A172 (cell line): ENCODE data around the gene OTOA. TPM values are rescaled to one million over a fixed set of nuclear protein-coding genes. Genes with fewer than 3 reads are reported as not detected.
"Not testable (repeated sequence)": the region's sequence is repeated elsewhere in the genome, so short reads cannot be mapped to it uniquely, and the experiment has no call there.

Source experiments
- DNase-seq: peaks from one replicate; pipeline ENCODE4 v3.0.0-alpha.2; 2015; ENCODE audit warnings: low spot score
- total RNA-seq: library from RNA; depleted of rRNA; stranded (reverse); fragments of >200 nt; shearing (Covaris generic); gene quantifications from 2 replicates; pipeline ENCODE4 v1.2.3, GENCODE V29; 2014

Gene OTOA
- total RNA-seq, 1 experiment from 2014 or later, result 0.09 TPM

DNA sequence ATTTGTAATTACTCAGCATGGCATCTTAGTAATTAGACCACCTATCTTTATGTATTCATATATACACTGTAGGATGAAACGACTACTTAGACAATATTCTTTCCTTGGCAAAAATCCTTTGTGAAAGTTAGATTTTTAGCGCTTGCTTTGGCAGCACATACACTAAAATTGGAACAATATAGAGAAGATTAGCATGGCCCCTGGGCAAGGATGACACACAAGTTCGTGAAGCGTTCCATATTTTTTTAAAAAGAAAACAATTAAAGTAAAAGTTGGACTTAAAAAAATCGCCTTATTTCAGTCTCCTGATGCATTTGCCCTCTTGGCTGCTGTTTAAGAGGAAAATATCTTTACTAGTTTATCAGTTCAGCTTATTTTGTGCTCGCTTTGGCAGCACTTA, 21.9 kb upstream of the OTOA start:
- no peak for DNase-seq

DNA sequence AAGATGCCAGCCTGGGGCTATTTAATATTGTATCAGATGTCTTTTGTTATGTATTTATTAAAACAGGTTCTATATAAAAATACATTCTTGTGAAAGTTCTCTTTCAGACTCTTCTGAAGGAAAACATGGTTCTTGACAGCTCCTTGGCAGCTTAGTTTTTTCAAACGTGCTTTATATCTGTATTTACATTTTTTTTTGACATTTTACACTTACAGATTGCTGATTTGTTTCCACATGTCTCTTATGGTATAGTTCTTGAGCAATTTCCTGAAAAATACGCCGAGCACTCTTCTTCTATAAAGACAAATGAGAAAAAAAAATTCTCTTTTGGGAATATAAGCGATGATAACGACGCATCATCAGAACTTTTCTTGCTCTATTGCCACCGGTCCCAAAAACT, 20.9 kb upstream of the OTOA start:
- no peak for DNase-seq

DNA sequence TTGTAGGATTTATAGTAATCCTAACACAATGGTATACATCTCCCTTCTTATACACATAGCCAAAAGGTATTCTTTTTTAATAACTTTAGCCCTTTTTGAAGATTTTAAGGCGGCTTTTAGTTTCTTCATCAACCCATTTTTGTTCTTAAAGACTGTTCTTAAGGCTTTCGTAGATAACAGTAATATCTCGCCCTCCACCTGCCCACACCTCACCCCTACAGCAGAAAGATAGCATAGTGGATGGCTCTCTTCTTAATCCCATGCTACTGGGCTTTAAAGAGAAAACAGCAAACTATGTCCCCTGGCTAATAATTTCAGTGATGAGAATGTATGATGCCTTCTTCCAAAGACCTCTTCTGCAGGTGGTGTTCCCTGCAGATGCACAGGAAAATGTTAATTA, 20.0 kb upstream of the OTOA start:
- no peak for DNase-seq

DNA sequence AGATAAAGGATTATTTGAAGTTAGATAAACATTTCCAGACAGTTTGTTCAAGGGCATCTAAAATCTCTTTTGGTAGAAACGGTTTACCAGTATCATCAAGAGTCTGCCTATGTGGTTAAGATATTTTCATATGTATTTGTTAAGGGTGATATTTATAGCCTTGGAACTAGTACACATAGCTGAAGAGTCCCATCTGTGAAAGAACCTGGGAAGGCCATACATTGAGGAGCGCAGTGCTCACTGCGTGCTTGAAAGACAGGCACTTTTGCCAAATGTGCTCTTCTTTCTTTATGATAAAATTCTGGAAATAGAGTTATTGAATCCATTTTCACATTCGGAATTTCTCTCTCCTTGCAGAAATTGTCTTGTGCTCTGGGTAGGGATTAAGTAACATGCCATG, 19.1 kb upstream of the OTOA start:
- DNase-seq, result no peak

DNA sequence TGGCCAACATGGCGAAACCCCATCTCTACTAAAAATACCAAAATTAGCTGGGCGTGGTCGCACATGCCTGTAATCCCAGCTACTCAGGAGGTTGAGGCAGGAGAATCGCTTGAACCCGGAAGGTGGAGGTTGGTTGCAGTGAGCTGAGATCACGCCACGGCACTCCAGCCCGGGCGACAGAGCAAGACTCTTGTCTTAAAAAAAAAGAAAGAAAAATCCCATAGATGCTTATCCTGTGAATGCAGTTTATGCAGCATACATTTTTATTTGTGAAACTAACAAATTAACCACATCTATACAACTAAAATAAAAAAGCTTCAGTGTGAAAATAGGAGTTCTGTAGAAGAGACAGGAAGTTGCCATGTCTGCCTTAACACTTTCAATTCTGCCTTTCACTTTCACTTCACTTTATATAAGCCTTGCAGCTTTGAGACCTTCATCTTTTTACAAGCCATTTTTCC, 18.5 kb upstream of the OTOA start:
- no peak for DNase-seq

DNA sequence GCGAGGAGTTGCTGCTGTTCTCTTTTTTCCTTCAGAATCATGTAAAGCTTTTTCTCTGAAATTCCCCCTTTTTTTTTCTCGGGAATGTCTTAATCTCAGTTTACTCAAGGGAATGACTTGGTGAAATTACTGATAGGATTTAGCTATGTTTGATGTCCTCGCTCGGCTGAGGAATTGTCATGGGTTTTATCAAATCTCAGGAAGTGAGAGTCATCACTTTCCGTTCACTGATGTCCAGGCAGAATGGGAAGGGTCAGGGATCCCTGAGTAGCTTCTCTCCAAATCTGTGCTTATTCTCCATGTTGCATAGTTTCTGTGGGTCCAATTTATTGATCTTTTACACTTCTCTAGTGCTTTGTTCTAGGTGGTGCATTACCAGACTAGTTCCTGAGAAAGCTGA, 17.7 kb upstream of the OTOA start:
- no peak for DNase-seq

DNA sequence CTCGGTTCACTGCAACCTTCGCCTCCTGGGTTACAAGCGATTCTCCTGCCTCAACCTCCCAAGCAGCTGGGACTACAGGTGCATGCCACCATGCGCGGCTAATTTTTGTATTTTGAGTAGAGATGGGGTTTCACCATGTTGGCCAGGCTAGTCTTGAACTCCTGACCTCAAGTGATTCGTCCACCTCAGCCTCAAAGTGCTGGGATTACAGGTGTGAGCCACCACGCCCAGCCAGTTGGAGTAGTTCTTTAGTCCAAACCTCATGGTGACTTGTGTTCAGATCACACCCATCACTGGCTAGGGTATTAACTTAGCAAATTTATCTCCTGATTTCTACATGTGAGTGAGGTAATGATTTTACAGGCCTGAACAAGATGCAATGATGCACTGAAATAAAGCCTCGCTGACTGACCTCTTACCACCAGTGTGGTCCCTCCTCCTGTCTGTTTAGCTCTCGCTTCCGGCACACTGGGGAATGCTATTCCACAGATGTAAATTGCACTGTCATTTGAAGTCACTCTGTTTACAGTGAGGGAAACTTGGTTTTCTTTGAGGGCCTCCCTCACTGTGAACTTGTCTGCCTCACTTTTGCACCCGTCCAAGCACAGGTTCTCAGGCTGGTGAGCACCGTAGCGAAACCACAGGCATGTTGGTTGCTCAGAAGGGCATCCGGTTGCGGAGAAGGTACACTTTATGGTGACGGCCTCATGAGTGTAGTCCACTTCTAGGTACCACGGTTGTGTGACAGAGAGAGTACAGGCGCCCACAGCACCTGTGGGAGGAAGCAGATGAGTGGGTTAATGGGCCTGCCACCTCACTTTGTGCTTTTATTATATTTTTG, 16.8 kb upstream of the OTOA start:
- DNase-seq, result no peak

DNA sequence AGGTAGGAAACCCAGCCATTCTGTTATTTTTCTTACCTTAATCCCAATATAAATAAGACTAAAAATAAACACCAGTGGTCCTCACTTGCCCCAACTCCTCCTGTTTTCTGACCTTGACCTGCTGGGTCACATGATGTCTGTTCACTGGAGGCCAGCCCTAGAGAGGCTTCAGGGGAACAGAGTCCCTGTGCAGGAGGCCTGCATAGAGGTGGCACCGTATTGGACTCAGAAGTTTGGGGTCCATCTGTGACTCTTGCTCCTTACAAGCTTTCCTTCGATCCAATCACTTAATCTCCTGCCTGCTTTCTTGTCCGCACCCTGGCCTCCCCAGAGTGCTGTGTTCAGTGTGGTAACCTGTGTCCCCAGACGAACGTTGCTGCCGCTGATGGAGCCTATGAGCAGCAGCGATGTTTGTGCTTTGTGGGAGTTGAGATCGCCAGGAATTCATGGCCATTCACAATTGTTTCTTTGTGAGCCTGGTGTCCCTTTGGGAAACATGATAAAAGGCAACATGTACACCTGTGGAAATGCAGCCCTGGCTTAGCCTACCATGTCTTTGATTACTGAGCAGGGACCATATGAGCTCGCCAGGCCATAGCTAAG, 16.1 kb upstream of the OTOA start:
- DNase-seq, result no peak

DNA sequence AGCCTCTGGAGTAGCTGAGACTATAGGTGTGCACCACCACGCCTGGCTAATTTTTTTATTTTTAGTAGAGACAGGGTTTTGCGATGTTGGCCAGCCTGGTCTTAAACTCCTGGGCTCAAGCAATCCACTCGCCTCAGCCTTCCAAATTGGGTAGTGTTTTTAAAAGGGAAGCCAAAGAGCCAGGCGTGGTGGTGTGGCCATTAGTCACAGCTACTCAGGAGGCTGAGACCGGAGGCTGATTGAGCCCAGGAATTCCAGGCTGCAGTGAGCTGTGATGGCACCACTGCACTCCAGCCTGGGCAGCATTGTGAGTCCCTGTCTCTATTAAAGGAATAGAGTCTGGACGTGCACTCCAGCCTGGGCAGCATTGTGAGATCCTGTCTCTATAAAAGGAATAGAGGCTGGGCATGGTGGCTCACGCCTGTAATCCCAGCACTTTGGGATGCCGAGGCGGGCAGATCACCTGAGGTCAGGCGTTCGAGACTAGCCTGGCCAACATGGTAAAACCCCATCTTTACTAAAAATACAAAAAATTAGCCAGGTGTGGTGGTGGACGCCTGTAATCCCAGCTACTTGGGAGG, 13.9 kb upstream of the OTOA start:
- not testable (repeated sequence) for DNase-seq

DNA sequence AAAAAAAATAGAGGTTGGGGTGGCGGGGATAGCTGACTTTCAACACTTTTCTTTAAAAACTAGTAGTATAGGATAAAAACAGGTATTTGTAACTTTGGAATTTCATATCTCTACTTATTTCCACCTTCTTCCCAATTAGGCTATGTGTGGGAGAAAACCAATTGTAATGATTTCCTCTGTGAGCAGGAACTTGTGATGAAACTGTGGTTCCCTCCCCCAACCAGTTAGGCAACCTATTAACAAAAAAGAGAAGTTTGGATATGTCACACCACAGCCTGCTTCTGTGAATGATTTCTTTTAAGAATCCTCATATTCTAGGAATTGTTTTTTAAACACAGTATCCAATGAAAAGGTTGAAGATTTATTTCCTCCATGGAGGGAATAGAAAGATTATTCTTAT, 13.2 kb upstream of the OTOA start:
- DNase-seq, result no peak

DNA sequence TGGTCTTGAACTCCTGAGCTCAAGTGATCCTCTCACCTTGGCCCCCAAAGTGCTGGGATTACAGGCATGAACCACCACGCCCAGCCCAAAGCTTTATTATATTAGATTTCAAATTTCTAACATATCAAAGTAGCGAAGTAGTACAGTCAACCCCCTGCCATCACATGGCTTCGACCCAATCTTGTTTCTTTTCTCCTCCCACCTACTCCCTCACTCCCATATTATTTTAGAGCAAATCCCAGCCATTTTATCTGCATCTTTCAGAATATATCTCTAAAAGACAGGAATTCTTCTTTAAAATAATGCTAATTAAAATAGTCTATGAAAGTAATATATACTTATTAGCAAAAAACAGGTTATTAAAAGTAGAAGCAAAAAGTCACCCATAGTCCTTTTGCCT, 12.3 kb upstream of the OTOA start:
- no peak for DNase-seq

DNA sequence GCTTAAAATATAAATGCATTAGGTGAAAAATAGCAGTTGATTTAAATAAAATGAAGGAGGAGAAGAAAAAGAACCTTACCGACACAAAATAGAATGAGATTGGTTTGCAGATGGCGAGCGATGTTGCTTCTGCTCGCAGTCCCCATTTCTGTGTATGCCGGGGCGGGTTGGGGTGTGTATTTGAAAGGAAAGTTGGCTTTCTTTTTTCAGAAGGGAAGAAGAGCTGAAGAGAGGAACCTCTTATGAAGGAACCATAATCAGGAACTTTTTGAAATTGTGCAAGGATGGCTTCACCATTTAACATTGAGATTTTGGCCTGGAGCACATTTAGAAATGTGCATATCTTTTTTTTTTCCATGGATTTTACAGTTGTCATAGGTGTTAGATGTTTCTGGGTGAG, 11.3 kb upstream of the OTOA start, which contains the start of gene IGSF6:
Gene IGSF6 (minus strand): TSS at position 156 of the 400 bp plus-strand sequence. CDS start 10 bp downstream, at position 146.
- no peak for DNase-seq

DNA sequence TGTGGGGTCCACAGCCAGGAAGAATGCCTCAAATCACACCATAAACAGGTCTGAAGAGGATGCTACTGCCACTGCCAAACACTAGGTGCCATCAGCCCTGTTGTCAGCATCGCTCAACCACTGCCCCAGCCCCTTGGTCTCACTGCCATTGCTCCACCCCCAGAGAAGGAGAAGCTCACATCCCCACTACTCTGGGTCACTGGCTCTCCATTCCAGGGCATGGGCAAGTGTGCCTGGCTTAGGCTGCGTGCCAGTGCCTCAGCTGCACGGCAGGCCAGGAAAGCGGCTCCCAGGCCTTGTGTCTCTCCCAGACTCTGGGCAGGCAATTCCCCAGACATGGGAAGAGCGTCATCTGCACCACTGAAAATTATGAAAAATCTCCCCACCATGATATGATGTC, 10.2 kb upstream of the OTOA start:
- DNase-seq, result no peak

DNA sequence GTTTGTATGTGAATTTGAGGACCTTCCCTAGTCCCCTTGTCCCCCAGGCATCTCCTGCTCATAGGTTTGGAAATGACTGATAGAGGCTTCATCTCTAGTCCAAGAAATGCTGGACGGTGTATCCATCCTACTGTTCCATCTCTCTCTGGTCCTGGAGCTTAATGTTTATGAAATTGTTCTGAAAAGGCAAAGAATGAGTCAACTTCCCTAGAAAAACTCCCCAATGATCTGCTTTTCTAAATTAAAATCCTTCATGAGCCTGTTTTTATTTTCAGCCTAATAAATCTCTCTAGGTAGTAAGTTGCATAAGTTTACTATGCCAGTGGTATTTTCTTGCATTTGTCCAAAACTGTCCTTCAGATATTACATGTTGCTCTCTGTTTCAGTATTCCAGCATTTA, 9.3 kb upstream of the OTOA start:
- no peak for DNase-seq

DNA sequence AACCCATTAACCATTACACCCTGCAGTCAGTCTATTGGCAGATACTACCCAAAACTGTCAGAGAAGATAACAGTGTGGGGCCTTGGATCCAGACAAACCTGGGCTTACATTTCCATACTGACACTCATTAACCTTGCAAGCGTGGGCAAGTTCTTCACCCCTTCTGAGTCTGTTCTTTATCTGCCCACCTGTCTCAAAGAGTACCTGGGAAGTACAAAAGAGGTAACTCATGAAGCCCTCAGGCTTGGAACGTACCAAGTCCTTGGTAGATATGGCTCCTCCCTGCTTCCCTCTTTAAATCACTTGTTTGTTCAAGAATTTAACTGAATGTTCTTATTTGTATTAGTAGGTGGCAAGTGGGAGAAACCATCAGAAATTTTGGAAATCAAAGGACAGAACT, 8.9 kb upstream of the OTOA start:
- no peak for DNase-seq

DNA sequence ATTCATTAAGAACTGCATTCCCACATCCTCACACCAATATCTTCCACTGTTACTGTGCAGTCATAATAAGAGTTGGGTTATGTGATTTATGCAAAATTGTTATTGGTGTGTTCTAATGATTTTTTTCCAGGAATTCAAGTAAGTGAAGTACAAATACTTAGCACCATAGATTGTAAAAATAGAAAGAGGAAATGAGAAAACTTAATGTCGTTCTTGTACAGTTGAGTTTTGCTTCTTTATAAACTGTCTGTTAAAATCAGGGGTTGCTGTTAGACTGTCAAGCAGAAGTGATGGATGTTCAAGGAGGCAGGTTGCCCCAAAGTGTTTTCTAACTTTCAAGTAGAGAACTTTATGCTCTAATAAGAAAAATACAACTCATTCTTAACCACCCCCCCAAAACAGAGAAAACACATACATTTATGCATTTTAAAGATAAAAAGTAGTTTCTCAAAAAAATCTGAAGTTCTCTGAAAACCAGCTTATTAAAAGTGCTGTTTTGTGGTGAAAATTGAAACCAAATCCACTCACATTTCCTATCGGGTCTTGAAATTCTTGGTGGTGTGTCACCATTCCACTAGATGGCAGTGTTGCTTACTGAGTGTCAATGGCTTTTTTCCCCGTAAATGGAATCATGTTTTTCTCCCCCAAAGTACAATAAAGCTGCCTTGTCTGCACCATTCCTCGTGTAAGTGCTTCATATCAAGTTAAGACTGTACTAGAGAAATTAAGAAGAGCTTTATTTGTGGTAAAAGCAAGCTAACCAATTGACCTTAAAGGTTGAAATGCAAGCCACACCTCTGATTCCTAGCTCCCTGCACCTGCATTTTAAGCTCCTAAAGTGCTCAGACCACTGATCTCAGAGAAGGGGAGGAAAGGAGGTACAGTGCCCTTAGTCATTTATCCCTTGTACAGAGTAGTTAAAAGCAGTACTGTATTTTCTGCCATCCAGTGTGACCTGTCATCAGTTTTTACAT, 6.7 kb upstream of the OTOA start:
- DNase-seq, result peak; percentile 52

DNA sequence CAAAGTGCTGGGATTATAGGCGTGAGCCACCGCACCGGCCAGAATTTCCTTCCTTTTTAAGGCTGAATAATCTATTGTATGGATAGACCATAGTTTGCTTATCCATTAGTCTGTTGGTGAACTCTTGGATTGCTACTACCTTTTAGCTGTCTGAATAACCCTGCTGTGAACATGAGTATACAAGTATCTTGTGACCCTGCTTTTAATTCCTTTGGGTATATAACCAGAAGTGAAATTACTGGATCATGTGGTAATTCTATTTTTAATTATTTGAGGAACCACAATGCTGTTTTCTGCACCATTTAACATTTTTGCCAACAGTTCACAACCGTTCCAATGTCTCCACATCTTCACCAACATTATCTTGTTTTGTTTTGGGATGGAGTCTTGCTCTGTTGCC, 4.6 kb upstream of the OTOA start:
- DNase-seq, result no peak

DNA sequence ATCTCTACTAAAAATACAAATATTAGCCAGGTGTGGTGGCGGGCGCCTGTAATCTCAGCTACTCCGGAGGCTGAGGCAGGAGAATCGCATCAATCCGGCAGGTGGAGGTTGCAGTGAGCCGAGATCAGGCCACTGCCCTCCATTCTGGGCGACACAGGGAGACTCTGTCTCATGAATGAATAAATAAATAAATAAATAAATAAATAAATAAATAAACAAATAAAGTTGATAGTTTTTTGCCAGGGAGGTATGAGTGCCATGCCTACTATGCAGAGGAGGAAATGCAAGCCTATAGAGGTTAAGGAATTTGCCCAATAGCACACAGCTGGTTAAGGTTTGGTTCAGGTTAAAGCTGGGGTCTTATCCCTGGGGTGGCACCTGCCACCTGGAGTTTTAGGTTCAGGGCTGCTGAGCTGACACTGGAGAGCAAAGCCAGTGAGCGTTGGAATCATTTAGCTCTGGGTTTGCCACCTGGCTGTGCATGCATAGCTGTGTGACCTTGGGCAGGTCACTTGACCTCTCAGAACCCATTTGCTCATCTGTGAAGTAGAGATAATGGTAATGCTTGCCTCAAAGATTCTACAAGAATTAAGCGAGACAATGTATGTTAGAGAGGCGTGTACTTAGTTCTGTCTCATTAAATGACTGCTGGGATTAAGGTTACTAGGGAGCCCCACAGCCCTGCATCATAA, 1.2 kb downstream of the OTOA start:
- DNase-seq, result no peak

DNA sequence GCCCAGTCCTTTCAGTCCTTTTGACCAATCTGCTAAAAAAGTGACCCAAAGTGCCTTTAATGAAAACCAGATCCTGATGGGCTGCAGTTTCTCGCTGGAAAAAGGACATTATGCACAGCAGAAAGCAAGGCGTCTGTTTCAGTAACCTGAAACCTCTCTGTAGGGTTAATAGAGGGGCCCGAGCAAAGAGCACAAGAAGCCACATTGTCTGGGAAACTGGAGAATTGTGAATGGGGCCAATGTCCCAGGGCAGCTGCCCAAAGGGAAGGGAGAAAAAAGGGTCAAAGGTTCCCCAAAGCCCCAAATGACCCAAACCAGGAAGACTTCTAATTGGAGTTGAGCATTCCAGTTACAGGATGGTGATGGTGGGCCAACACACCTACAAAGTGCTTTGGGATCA, 3.0 kb downstream of the OTOA start:
- DNase-seq, result no peak

DNA sequence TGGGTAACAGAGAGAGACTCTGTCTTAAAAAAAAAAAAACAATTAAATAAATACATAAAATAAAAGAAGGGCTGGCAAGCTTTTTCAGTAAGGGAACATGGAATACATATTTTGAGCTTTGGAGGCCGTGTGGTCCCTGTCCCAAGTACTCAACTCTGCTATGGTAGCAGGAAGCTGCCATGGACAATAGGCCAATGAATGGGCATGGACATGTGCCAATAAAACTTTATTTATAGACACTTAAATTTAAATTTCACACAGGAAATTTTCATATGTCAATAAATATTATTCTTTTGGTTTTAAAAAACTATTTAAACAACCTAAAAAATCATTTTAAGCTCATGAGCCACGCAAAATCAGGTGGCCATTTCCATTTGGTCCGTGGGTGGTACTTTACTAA, 3.8 kb downstream of the OTOA start:
- DNase-seq, result no peak

DNA sequence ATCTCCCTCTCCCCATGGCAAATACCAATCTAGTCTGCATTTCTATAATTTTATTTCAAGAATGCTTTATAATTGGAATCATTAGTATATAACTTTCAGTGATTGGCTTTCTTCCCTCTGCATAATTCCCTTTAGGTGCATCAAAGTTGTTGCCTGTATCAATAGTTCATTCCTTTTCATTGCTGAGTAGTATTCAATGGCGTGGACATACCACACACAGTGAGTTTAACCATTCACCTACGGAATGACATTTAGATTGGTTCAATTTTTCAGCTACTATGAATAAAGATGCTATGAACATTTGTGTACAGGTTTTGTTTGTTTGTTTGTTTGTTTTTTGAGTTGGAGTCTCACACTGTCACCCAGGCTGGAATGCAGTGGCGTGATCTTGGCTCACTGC, 9.7 kb downstream of the OTOA start:
- no peak for DNase-seq
